PC-3 (cell line): ENCODE data around the gene PDK4.

Experiments
- EZH2 ChIP-seq: fragments of 300-600 bp; sonication (generic); IDR thresholded peaks from one replicate; pipeline ENCODE4 v1.6.1; 2017; ENCODE audit warnings: antibody characterized with exemption, mild to moderate bottlenecking, low read length; ENCODE audit not compliant: unreplicated experiment
- TF ChIP-seq, protein P1 (sequence below): fragments of 300-600 bp; sonication (generic); conservative IDR thresholded peaks from 2 replicates; pipeline ENCODE4 v1.5.1; 2017; ENCODE audit warnings: antibody characterized with exemption, low read depth, mild to moderate bottlenecking, low read length

DNA sequence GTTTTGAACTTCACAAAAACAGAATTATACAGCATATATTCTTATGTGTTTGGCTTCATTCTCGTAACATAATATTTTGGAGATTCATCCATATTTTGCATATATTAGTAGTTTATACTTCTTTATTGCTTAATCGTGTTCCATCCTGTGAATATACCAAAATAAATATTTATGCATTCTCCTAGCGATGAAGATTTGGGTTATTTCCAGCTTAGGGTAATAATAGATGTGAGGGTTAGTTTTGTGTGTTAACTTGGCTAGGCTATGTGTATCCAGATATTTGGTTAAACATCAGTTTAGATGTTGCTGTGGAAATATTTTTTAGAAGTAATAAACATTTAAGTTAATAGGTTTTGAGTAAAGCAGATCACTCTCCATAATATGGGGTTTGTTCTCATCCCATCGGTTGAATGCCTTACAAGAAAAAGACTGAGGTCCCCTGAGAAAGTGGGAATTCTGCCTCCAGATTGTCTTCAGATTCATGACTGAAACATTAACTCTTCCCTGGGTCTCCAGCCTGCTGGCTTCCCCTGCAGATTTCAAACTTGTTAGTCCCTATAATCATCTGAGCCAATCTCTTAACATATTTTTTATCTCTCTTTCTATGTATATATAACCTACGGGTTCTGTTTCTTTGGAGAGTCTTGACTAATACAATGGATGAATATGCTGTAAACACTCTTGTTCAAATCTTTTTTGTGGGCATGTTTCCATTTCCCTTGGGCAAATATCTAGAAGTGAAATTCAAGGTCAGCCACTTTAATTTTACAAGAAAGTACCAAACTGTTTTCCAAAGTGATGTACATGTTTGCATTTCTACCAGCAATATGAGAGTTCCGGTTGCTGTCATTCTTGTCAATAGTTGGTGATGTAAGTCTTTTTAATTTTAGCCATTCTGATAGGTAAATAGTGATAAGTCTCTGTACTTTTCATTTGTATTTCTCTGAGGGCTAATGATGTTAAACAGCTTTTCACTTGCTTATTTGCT lies 48.7 kb downstream of the PDK4 start:
- TF ChIP-seq, protein P1, sequence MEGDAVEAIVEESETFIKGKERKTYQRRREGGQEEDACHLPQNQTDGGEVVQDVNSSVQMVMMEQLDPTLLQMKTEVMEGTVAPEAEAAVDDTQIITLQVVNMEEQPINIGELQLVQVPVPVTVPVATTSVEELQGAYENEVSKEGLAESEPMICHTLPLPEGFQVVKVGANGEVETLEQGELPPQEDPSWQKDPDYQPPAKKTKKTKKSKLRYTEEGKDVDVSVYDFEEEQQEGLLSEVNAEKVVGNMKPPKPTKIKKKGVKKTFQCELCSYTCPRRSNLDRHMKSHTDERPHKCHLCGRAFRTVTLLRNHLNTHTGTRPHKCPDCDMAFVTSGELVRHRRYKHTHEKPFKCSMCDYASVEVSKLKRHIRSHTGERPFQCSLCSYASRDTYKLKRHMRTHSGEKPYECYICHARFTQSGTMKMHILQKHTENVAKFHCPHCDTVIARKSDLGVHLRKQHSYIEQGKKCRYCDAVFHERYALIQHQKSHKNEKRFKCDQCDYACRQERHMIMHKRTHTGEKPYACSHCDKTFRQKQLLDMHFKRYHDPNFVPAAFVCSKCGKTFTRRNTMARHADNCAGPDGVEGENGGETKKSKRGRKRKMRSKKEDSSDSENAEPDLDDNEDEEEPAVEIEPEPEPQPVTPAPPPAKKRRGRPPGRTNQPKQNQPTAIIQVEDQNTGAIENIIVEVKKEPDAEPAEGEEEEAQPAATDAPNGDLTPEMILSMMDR: no peak
- no peak for TF ChIP-seq EZH2
